Measurements from ENCODE around the gene CADPS. TPM values are rescaled to one million over a fixed set of nuclear protein-coding genes. Genes with fewer than 3 reads are reported as not detected.

Gene CADPS
- total RNA-seq, 1 experiment from 2014 or later, result not detected

DNA sequence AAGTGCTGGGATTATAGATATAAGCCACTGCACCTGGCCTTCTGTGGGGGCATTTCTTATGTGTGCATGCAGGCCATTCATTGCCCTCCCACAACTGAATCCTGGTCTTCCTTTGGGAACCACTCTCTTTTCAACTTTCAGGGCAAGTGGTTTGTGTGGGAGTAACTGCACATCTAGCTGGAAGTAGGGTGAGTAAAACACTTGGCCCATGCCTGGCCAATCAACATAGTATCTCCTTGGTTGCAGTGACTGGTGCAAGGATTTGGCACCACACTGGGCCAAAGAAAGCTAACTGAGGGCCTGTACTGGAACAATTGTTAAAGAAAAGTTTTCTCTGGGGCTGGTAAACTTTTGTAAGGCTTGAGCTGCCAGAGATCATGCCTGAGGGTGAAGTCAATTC, 312.6 kb downstream of the CADPS start:
- no TSS peak for BruUV-seq (replicated peaks)
- ChIA-PET CTCF (no interaction called here), POLR2A (no interaction called here)
- TF ChIP-seq TCF7L2 (IDR thresholded peaks at IDR 0.05; ENCODE audit: low read depth, low read length) (no peak), POLR2AphosphoS5 (IDR thresholded peaks at IDR 0.05; ENCODE audit: low read depth, low read length) (no peak)
- TF ChIP-seq, protein P1, sequence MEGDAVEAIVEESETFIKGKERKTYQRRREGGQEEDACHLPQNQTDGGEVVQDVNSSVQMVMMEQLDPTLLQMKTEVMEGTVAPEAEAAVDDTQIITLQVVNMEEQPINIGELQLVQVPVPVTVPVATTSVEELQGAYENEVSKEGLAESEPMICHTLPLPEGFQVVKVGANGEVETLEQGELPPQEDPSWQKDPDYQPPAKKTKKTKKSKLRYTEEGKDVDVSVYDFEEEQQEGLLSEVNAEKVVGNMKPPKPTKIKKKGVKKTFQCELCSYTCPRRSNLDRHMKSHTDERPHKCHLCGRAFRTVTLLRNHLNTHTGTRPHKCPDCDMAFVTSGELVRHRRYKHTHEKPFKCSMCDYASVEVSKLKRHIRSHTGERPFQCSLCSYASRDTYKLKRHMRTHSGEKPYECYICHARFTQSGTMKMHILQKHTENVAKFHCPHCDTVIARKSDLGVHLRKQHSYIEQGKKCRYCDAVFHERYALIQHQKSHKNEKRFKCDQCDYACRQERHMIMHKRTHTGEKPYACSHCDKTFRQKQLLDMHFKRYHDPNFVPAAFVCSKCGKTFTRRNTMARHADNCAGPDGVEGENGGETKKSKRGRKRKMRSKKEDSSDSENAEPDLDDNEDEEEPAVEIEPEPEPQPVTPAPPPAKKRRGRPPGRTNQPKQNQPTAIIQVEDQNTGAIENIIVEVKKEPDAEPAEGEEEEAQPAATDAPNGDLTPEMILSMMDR (IDR thresholded peaks at IDR 0.05), result no peak
- TF ChIP-seq, protein P2, sequence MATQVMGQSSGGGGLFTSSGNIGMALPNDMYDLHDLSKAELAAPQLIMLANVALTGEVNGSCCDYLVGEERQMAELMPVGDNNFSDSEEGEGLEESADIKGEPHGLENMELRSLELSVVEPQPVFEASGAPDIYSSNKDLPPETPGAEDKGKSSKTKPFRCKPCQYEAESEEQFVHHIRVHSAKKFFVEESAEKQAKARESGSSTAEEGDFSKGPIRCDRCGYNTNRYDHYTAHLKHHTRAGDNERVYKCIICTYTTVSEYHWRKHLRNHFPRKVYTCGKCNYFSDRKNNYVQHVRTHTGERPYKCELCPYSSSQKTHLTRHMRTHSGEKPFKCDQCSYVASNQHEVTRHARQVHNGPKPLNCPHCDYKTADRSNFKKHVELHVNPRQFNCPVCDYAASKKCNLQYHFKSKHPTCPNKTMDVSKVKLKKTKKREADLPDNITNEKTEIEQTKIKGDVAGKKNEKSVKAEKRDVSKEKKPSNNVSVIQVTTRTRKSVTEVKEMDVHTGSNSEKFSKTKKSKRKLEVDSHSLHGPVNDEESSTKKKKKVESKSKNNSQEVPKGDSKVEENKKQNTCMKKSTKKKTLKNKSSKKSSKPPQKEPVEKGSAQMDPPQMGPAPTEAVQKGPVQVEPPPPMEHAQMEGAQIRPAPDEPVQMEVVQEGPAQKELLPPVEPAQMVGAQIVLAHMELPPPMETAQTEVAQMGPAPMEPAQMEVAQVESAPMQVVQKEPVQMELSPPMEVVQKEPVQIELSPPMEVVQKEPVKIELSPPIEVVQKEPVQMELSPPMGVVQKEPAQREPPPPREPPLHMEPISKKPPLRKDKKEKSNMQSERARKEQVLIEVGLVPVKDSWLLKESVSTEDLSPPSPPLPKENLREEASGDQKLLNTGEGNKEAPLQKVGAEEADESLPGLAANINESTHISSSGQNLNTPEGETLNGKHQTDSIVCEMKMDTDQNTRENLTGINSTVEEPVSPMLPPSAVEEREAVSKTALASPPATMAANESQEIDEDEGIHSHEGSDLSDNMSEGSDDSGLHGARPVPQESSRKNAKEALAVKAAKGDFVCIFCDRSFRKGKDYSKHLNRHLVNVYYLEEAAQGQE (IDR thresholded peaks at IDR 0.05; ENCODE audit: insufficient read depth in 1 of 2, low read depth in 2 of 2, low read length in 1 of 2), result no peak
- Histone ChIP-seq H3K4me3 (ENCODE audit: low read depth in 2 of 2, low read length in 2 of 2) (no peak overlapping the region), H3K36me3 (ENCODE audit: control insufficient read depth, insufficient read depth, low read length) (no peaks in the 10 kb centered on the region), H3K9me3 (ENCODE audit: control insufficient read depth, insufficient read depth, low read depth, low read length) (no peaks in the 10 kb centered on the region), H3K27ac (ENCODE audit: low read length) (no peak overlapping the region), H3K27me3 (ENCODE audit: control insufficient read depth, insufficient read depth, low read length) (no peaks in the 10 kb centered on the region), H3K4me1 (ENCODE audit: control insufficient read depth, insufficient read depth, low read length) (no peaks in the 10 kb centered on the region)
- DNase-seq (ENCODE audit: low read depth, low spot score) (no peak), ATAC-seq (no peak)
- in situ Hi-C loops (cut with HindIII; ENCODE audit: low pct_unique_long_range_greater_than_20kb, low sequenced_read_pairs) (no loop called here), intact Hi-C loops (cut with micrococcal nuclease; ENCODE audit: unreplicated experiment) (no loop called here)

DNA sequence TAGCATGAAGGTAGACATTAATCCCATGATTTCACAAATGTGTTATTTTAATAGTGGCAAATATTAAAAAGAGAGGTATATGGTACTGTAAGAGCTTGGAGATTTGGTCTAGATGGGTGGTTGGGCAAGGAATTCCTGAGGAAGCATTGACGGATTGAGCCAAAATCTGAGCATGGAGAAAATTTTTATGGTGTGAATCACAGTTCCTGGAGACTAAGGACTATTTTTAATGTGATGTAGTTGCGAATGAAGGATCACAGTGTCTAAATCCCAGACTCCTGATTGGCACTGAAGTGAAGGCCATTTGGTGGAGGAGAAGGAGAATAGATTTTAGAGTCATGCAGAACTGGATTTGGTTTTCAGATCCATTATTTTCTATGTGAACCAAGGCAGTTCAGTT, 313.2 kb downstream of the CADPS start:
- BruUV-seq (replicated peaks), result no TSS peak
- no peaks in the 10 kb centered on the region for H3K9me3 ChIP-seq (ENCODE audit: control insufficient read depth, insufficient read depth, low read depth, low read length)
- H3K4me1 ChIP-seq (ENCODE audit: control insufficient read depth, insufficient read depth, low read length), result no peaks in the 10 kb centered on the region
- H3K27me3 ChIP-seq (ENCODE audit: control insufficient read depth, insufficient read depth, low read length), result no peaks in the 10 kb centered on the region
- CTCF ChIA-PET, result no interaction called here
- ATAC-seq (no peak), DNase-seq (ENCODE audit: low read depth, low spot score) (no peak)
- no peak overlapping the region for H3K27ac ChIP-seq (ENCODE audit: low read length)
- no peaks in the 10 kb centered on the region for H3K36me3 ChIP-seq (ENCODE audit: control insufficient read depth, insufficient read depth, low read length)
- H3K4me3 ChIP-seq (ENCODE audit: low read depth in 2 of 2, low read length in 2 of 2), result no peak overlapping the region
- POLR2A ChIA-PET, result no interaction called here
- in situ Hi-C loops (cut with HindIII; ENCODE audit: low pct_unique_long_range_greater_than_20kb, low sequenced_read_pairs) (no loop called here), intact Hi-C loops (cut with micrococcal nuclease; ENCODE audit: unreplicated experiment) (no loop called here)
- no peak for TF ChIP-seq TCF7L2 (IDR thresholded peaks at IDR 0.05; ENCODE audit: low read depth, low read length)
- TF ChIP-seq SIN3A (IDR thresholded peaks at IDR 0.05; ENCODE audit: borderline replicate concordance, insufficient read depth, low read depth, low read length), result no peak
- TF ChIP-seq, protein P2 (IDR thresholded peaks at IDR 0.05; ENCODE audit: insufficient read depth in 1 of 2, low read depth in 2 of 2, low read length in 1 of 2), result no peak
- TF ChIP-seq POLR2AphosphoS5 (IDR thresholded peaks at IDR 0.05; ENCODE audit: low read depth, low read length), result no peak
